Measurements from ENCODE around the gene PABPN1L. TPM values are rescaled to one million over a fixed set of nuclear protein-coding genes. Genes with fewer than 3 reads are reported as not detected.

PABPN1L gene, protein sequence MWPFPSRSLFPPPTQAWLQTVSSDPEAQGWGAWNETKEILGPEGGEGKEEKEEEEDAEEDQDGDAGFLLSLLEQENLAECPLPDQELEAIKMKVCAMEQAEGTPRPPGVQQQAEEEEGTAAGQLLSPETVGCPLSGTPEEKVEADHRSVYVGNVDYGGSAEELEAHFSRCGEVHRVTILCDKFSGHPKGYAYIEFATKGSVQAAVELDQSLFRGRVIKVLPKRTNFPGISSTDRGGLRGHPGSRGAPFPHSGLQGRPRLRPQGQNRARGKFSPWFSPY
- not detected in 2 replicates for total RNA-seq (2016; rRNA removed; fragmentation: Illumina TruSeq; extraction: Trizol)
- not detected in 2 replicates for total RNA-seq (2016; cell fraction: cytosol; rRNA removed; fragmentation: Illumina TruSeq; extraction: Trizol; ENCODE audit: low read depth)
- total RNA-seq (2016; cell fraction: insoluble cytoplasmic fraction; rRNA removed; fragmentation: Illumina TruSeq; extraction: Trizol): not detected in 2 replicates
- not detected in 2 replicates for total RNA-seq (2016; cell fraction: membrane; rRNA removed; fragmentation: Illumina TruSeq; extraction: Trizol)
- total RNA-seq (2016; cell fraction: nucleus; rRNA removed; fragmentation: Illumina TruSeq; extraction: Trizol): not detected in 2 replicates
- not detected in 2 replicates for polyA plus RNA-seq (2011; rRNA removed)
- not detected in 2 replicates for polyA plus RNA-seq (2011; cell fraction: cytosol; rRNA removed)
- not detected in 2 replicates for polyA plus RNA-seq (2011; cell fraction: nucleus; rRNA removed)
- not detected in 2 replicates for polyA plus RNA-seq (2012)
- not detected in 2 replicates for polyA plus RNA-seq (2016; cell fraction: cytosol; fragmentation: Illumina TruSeq; extraction: Trizol; ENCODE audit: low read depth)
- polyA plus RNA-seq (2016; cell fraction: insoluble cytoplasmic fraction; fragmentation: Illumina TruSeq; extraction: Trizol; ENCODE audit: low read depth): not detected in 2 replicates
- polyA plus RNA-seq (2016; cell fraction: membrane; fragmentation: Illumina TruSeq; extraction: Trizol; ENCODE audit: low read depth): not detected in 2 replicates
- polyA plus RNA-seq (2016; cell fraction: nucleus; fragmentation: Illumina TruSeq; extraction: Trizol; ENCODE audit: insufficient read depth, low read depth): not detected in 2 replicates
- polyA minus RNA-seq (2011; rRNA and poly(A)+ RNA removed; ENCODE audit: low replicate concordance): not detected in 2 replicates
- not detected in 2 replicates for polyA minus RNA-seq (2011; cell fraction: cytosol; rRNA and poly(A)+ RNA removed)
- polyA minus RNA-seq (2011; cell fraction: nucleus; rRNA and poly(A)+ RNA removed): not detected in 2 replicates
- Bru-seq, nascent RNA: not detected
- BruChase-seq, experiment 1, labeled RNA remaining after a 6-hour chase: not detected
- BruChase-seq, experiment 2, labeled RNA remaining after a 2-hour chase: not detected
- long read RNA-seq, experiment 1: 0 reads
- long read RNA-seq, experiment 2: 0 reads

DNA sequence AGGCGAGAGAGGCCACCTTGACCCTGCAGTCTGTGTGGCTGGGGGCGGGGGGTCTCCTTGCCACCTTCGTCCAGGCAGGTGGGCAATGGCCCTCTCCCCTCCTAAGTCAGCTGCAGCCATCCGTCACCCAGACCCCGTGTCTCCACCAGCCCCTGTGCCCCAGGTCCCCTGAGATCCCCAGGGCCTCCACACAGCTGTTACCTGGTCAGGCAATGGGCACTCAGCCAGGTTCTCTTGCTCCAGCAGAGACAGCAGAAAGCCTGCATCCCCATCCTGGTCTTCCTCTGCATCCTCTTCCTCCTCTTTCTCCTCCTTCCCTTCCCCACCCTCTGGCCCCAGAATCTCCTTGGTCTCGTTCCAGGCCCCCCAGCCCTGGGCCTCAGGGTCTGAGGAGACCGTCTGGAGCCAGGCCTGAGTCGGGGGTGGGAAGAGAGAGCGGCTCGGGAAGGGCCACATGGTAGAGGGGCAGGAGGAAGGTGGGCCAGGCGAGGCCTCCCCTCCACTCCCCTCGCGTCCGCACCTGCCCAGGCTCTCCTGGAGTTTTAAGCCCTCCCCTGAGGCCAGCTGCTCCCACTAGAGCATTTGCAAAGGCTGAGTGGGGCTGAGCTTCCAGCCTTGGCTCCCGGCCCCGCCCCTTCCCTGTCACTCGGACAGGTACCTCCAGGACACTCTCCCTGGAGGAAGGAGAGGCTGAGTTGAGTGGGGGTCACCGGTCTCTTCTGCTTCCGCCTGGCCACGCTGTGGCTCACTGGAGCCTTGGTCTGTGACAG lies at the start of gene PABPN1L:
Gene PABPN1L (minus strand): TSS at position 510 of the 770 bp plus-strand sequence. CDS start 54 bp downstream, at position 456.
- Histone ChIP-seq H3K4me3 (replicated peaks in 1 of 3; ENCODE audit: insufficient read depth in 1 of 3, low read depth in 2 of 3, low read length in 3 of 3) (no peak within 1 kb of the TSS), H4K20me1 (ENCODE audit: insufficient read depth, low read length) (no peaks in the 10 kb centered on the region), H3K27me3 (ENCODE audit: control insufficient read depth in 1 of 2, insufficient read depth in 2 of 2, low read length in 2 of 2) (peaks cover 30 to 62% of the 10 kb centered on the region in 2 experiments; a peak in 4 of 5 replicates), H3K36me3 (replicated peaks in 1 of 2; ENCODE audit: control insufficient read depth in 1 of 2, insufficient read depth in 2 of 2, low read length in 2 of 2) (no peaks in the 10 kb centered on the region), H2AFZ (ENCODE audit: low read length) (no peak within 1 kb of the TSS), H3K4me1 (ENCODE audit: insufficient read depth, low read length) (no peaks in the 10 kb centered on the region), H3K27ac (ENCODE audit: extremely low read length, insufficient read depth, low read length) (no peak within 1 kb of the TSS), H3K4me2 (ENCODE audit: low read depth, low read length) (no peak within 1 kb of the TSS), H3K9ac (ENCODE audit: insufficient read depth, low read depth, low read length) (no peak within 1 kb of the TSS), H3K79me2 (ENCODE audit: insufficient read depth, low read length) (no peaks in the 10 kb centered on the region), H3K9me3 (ENCODE audit: low read length) (no peaks in the 10 kb centered on the region)
- POLR2A ChIA-PET: no interaction called here
- CTCF ChIA-PET (ENCODE audit: low intra/inter-chr PET ratio, low total read pairs): no interaction called here
- intact Hi-C loops (cut with micrococcal nuclease; ENCODE audit: unreplicated experiment) (no loop called here), in situ Hi-C loops (cut with HindIII; ENCODE audit: extremely low pct_ligation_motif_present, low pct_unique_long_range_greater_than_20kb) (no loop called here)
- BruUV-seq (replicated peaks): no TSS peak
- FAIRE-seq: no peak
- peak; percentile 8 for ATAC-seq
- DNase-seq (ENCODE audit: low spot score): no peak
- WGBS (ENCODE audit: low lambda C conversion rate): 34% methylated on average over 15 of the region's 20 CpGs
- TF ChIP-seq SRF (IDR thresholded peaks at IDR 0.05; ENCODE audit: low read depth, low read length): no peak
- TF ChIP-seq FOXK2 (IDR thresholded peaks at IDR 0.05): no peak
- TF ChIP-seq FLYWCH1 (CRISPR knock-in tag; IDR thresholded peaks at IDR 0.05): no peak
- TF ChIP-seq ZNF343 (CRISPR knock-in tag; IDR thresholded peaks at IDR 0.05): no peak
- no peak for TF ChIP-seq ZSCAN25 (CRISPR knock-in tag; IDR thresholded peaks at IDR 0.05)
- TF ChIP-seq, protein P1, sequence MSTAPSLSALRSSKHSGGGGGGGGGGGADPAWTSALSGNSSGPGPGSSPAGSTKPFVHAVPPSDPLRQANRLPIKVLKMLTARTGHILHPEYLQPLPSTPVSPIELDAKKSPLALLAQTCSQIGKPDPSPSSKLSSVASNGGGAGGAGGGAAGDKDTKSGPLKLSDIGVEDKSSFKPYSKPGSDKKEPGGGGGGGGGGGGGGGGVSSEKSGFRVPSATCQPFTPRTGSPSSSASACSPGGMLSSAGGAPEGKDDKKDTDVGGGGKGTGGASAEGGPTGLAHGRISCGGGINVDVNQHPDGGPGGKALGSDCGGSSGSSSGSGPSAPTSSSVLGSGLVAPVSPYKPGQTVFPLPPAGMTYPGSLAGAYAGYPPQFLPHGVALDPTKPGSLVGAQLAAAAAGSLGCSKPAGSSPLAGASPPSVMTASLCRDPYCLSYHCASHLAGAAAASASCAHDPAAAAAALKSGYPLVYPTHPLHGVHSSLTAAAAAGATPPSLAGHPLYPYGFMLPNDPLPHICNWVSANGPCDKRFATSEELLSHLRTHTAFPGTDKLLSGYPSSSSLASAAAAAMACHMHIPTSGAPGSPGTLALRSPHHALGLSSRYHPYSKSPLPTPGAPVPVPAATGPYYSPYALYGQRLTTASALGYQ (CRISPR knock-in tag; IDR thresholded peaks at IDR 0.05): no peak
- TF ChIP-seq ZNF567 (CRISPR knock-in tag; IDR thresholded peaks at IDR 0.05; ENCODE audit: borderline replicate concordance): no peak
- no peak for TF ChIP-seq PITX1 (CRISPR knock-in tag; IDR thresholded peaks at IDR 0.05)
- TF ChIP-seq ATF7-NPFF (CRISPR knock-in tag; IDR thresholded peaks at IDR 0.05; ENCODE audit: low read depth): no peak
- TF ChIP-seq, protein P2, sequence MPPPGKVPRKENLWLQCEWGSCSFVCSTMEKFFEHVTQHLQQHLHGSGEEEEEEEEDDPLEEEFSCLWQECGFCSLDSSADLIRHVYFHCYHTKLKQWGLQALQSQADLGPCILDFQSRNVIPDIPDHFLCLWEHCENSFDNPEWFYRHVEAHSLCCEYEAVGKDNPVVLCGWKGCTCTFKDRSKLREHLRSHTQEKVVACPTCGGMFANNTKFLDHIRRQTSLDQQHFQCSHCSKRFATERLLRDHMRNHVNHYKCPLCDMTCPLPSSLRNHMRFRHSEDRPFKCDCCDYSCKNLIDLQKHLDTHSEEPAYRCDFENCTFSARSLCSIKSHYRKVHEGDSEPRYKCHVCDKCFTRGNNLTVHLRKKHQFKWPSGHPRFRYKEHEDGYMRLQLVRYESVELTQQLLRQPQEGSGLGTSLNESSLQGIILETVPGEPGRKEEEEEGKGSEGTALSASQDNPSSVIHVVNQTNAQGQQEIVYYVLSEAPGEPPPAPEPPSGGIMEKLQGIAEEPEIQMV (CRISPR knock-in tag; IDR thresholded peaks at IDR 0.05; ENCODE audit: low read depth): no peak
- TF ChIP-seq ZNF317 (CRISPR knock-in tag; IDR thresholded peaks at IDR 0.05): no peak
- no peak for TF ChIP-seq ZFP62 (CRISPR knock-in tag; IDR thresholded peaks at IDR 0.05)
- no peak for TF ChIP-seq REXO4 (CRISPR knock-in tag; IDR thresholded peaks at IDR 0.05; ENCODE audit: borderline replicate concordance)
- TF ChIP-seq NR2F6 (IDR thresholded peaks at IDR 0.05): no peak
- no peak for TF ChIP-seq NR2F6 (CRISPR knock-in tag; IDR thresholded peaks at IDR 0.05)
- TF ChIP-seq NPAS2 (CRISPR knock-in tag; IDR thresholded peaks at IDR 0.05; ENCODE audit: borderline replicate concordance): no peak
- TF ChIP-seq GLI4 (CRISPR knock-in tag; IDR thresholded peaks at IDR 0.05; ENCODE audit: borderline replicate concordance): no peak
- TF ChIP-seq HNF4A (CRISPR knock-in tag; IDR thresholded peaks at IDR 0.05): no peak

All from HepG2 (cell line).